ENCODE data around the gene ATG16L1.

ATG16L1 gene

GRCh38 chr2:233258211-233258610 lies 6.7 kb downstream of the ATG16L1 start:
- H3K36me3 ChIP-seq (ENCODE audit: insufficient read depth) = peaks cover 7% of the 10 kb centered on the region; the same call in 1 of the 2 replicates
- H3K4me3 ChIP-seq (IDR thresholded peaks at IDR 0.05; ENCODE audit: insufficient read depth, low read depth, low read length) = no peak overlapping the region
- no peak overlapping the region for H3K27ac ChIP-seq
- no peak overlapping the region for H3K9ac ChIP-seq
- H3K4me2 ChIP-seq = no peak overlapping the region
- no peak overlapping the region for H2AFZ ChIP-seq (ENCODE audit: low read depth)
- TF ChIP-seq CTCF (conservative IDR thresholded peaks at IDR 0.05; ENCODE audit: low read depth, low read length) = no peak
- peaks cover 7% of the 10 kb centered on the region for H3K4me1 ChIP-seq (ENCODE audit: low read depth, poor library complexity, severe bottlenecking)
- 0 out of 2 replicates have a peak, but pooled peaks cover 10% of the 10 kb centered on the region for H4K20me1 ChIP-seq (ENCODE audit: insufficient read depth)
- H3K27me3 ChIP-seq (ENCODE audit: insufficient read depth, low read depth) = no peaks in the 10 kb centered on the region
- H3K79me2 ChIP-seq (ENCODE audit: insufficient read depth, low read depth) = peaks cover 33% of the 10 kb centered on the region

GRCh38 chr2:233259730-233260129 lies 8.3 kb downstream of the ATG16L1 start:
- Histone ChIP-seq H3K36me3 (ENCODE audit: insufficient read depth) (peaks cover 9% of the 10 kb centered on the region; the same call in 1 of the 2 replicates), H3K79me2 (ENCODE audit: insufficient read depth, low read depth) (peaks cover 18% of the 10 kb centered on the region; the same call in 1 of the 2 replicates), H3K4me1 (ENCODE audit: low read depth, poor library complexity, severe bottlenecking) (no peaks in the 10 kb centered on the region), H3K4me3 (IDR thresholded peaks at IDR 0.05; ENCODE audit: insufficient read depth, low read depth, low read length) (no peak overlapping the region), H3K4me2 (no peak overlapping the region), H3K27me3 (ENCODE audit: insufficient read depth, low read depth) (no peaks in the 10 kb centered on the region), H3K27ac (no peak overlapping the region), H4K20me1 (ENCODE audit: insufficient read depth) (0 out of 2 replicates have a peak, but pooled peaks cover 3% of the 10 kb centered on the region), H2AFZ (ENCODE audit: low read depth) (no peak overlapping the region), H3K9ac (no peak overlapping the region)
- no peak for TF ChIP-seq CTCF (conservative IDR thresholded peaks at IDR 0.05; ENCODE audit: low read depth, low read length)

GRCh38 chr2:233260661-233261060 lies 9.2 kb downstream of the ATG16L1 start:
- H3K4me2 ChIP-seq = no peak overlapping the region
- no peak overlapping the region for H3K4me3 ChIP-seq (IDR thresholded peaks at IDR 0.05; ENCODE audit: insufficient read depth, low read depth, low read length)
- no peak for TF ChIP-seq CTCF (conservative IDR thresholded peaks at IDR 0.05; ENCODE audit: low read depth, low read length)
- H3K4me1 ChIP-seq (ENCODE audit: low read depth, poor library complexity, severe bottlenecking) = no peaks in the 10 kb centered on the region
- H3K27me3 ChIP-seq (ENCODE audit: insufficient read depth, low read depth) = no peaks in the 10 kb centered on the region
- H3K27ac ChIP-seq = no peak overlapping the region
- no peak overlapping the region for H2AFZ ChIP-seq (ENCODE audit: low read depth)
- peaks cover 9% of the 10 kb centered on the region; the same call in 1 of the 2 replicates for H3K79me2 ChIP-seq (ENCODE audit: insufficient read depth, low read depth)
- H4K20me1 ChIP-seq (ENCODE audit: insufficient read depth) = 0 out of 2 replicates have a peak, but pooled peaks cover 3% of the 10 kb centered on the region
- H3K9ac ChIP-seq = no peak overlapping the region
- peaks cover 18% of the 10 kb centered on the region; the same call in 1 of the 2 replicates for H3K36me3 ChIP-seq (ENCODE audit: insufficient read depth)

- Histone ChIP-seq H4K20me1 (ENCODE audit: insufficient read depth) (0 out of 2 replicates have a peak, but pooled peaks cover 3% of the 10 kb centered on the region), H3K79me2 (ENCODE audit: insufficient read depth, low read depth) (peaks cover 5% of the 10 kb centered on the region; the same call in 1 of the 2 replicates), H3K36me3 (ENCODE audit: insufficient read depth) (peaks cover 17% of the 10 kb centered on the region; the same call in 1 of the 2 replicates)
These were observed 10.5 kb downstream of the ATG16L1 start for GRCh38 chr2:233261819-233262555.

More at GRCh38 chr2:233261819-233262555, 10.5 kb downstream of the ATG16L1 start:
- Histone ChIP-seq H3K4me1 (ENCODE audit: low read depth, poor library complexity, severe bottlenecking) (no peaks in the 10 kb centered on the region), H3K9ac (no peak overlapping the region), H3K4me3 (IDR thresholded peaks at IDR 0.05; ENCODE audit: insufficient read depth, low read depth, low read length) (no peak overlapping the region), H3K4me2 (no peak overlapping the region), H3K27ac (no peak overlapping the region), H2AFZ (ENCODE audit: low read depth) (no peak overlapping the region), H3K27me3 (ENCODE audit: insufficient read depth, low read depth) (no peaks in the 10 kb centered on the region)
- no peak for TF ChIP-seq CTCF (conservative IDR thresholded peaks at IDR 0.05; ENCODE audit: low read depth, low read length)

Data from KMS-11 (cell line).